GM12891 (cell line): ENCODE results near the gene DIO1.

Source experiments
- POLR2A ChIP-seq: IDR thresholded peaks from 2 replicates; pipeline ENCODE4 v1.6.1; 2011; ENCODE audit warnings: low read depth, low read length, control low read depth
- POLR2AphosphoS5 ChIP-seq: IDR thresholded peaks from 2 replicates; pipeline ENCODE4 v1.6.1; 2011; ENCODE audit warnings: low read depth, low read length, control low read depth
- SPI1 ChIP-seq: IDR thresholded peaks from 2 replicates; pipeline ENCODE4 v1.6.1; 2011; ENCODE audit warnings: low read depth, low read length, control low read depth
- TAF1 ChIP-seq: IDR thresholded peaks from 2 replicates; pipeline ENCODE4 v1.6.1; 2011; ENCODE audit warnings: low read depth, low read length, control low read depth

GRCh38 chr1:53878492-53879105 lies 15.4 kb upstream of the DIO1 start:
- TF ChIP-seq POLR2AphosphoS5 (no peak), TAF1 (no peak), POLR2A (no peak), SPI1 (no peak)
